Smooth muscle cell (in vitro differentiated cells): Measurements from ENCODE around the gene PVALEF. TPM values are rescaled to one million over a fixed set of nuclear protein-coding genes. Genes with fewer than 3 reads are reported as not detected.

Experiments
- DNase-seq: peaks from one replicate; lab custom pipeline; 2025; ENCODE audit not compliant: unreplicated experiment; lab: John Stamatoyannopoulos, UW
- H2AFZ ChIP-seq: fragments of 200-600 bp; sonication (generic); 2 replicates; pipeline ENCODE4 v1.6.0; 2016; ENCODE audit warnings: antibody characterized with exemption, low read depth, mild to moderate bottlenecking
- H3F3A ChIP-seq: fragments of 200-600 bp; sonication (generic); 2 replicates; pipeline ENCODE4 v1.6.0; 2017; ENCODE audit warnings: antibody characterized with exemption, low read depth
- H3K27ac ChIP-seq: fragments of 200-600 bp; sonication (generic); 2 replicates; pipeline ENCODE4 v1.5.1; 2016; ENCODE audit warnings: low read depth, mild to moderate bottlenecking
- H3K27me3 ChIP-seq: fragments of 200-600 bp; sonication (generic); 2 replicates; pipeline ENCODE4 v1.6.1; 2016; ENCODE audit warnings: low read depth, mild to moderate bottlenecking
- H3K36me3 ChIP-seq: fragments of 200-600 bp; sonication (generic); 2 replicates; pipeline ENCODE4 v1.5.1; 2016; ENCODE audit warnings: low read depth
- H3K4me1 ChIP-seq: fragments of 200-600 bp; sonication (generic); 2 replicates; pipeline ENCODE4 v1.5.1; 2016; ENCODE audit warnings: low read depth
- H3K4me2 ChIP-seq: fragments of 200-600 bp; sonication (generic); 2 replicates; pipeline ENCODE4 v1.6.0; 2016; ENCODE audit warnings: mild to moderate bottlenecking
- H3K4me3 ChIP-seq: fragments of 200-600 bp; sonication (generic); 2 replicates; pipeline ENCODE4 v1.5.1; 2016; ENCODE audit warnings: mild to moderate bottlenecking
- H3K79me2 ChIP-seq: fragments of 200-600 bp; sonication (generic); 2 replicates; pipeline ENCODE4 v1.6.0; 2016; ENCODE audit warnings: low read depth, mild to moderate bottlenecking
- H3K9ac ChIP-seq: fragments of 200-600 bp; sonication (generic); 2 replicates; pipeline ENCODE4 v1.6.0; 2016; ENCODE audit warnings: low read depth
- H3K9me3 ChIP-seq: fragments of 200-600 bp; sonication (generic); replicated peaks from 2 replicates; pipeline ENCODE4 v1.5.1; 2016; ENCODE audit warnings: low read depth
- H4K20me1 ChIP-seq: fragments of 200-600 bp; sonication (generic); 2 replicates; pipeline ENCODE4 v1.6.0; 2016; ENCODE audit warnings: low read depth
- CTCF ChIP-seq: fragments of 200-600 bp; sonication (generic); IDR thresholded peaks from 2 replicates; pipeline ENCODE4 v1.5.1; 2017; ENCODE audit warnings: borderline replicate concordance, mild to moderate bottlenecking, antibody characterized with exemption; ENCODE audit not compliant: insufficient read depth, poor library complexity, severe bottlenecking
- WGBS: methylation state at CpG from one replicate; pipeline ENCODE4 v1.1.7; 2016; ENCODE audit warnings: low lambda C conversion rate; 5-methylcytosine and 5-hydroxymethylcytosine counted together
- polyA plus RNA-seq: library from polyadenylated mRNA; unstranded; fragments of >200 nt; fragmentation: Nextera tagmentation; extraction: Ambion mirVana; gene quantifications from 2 replicates; pipeline ENCODE4 v1.2.1, GENCODE V29; 2016
- total RNA-seq: library from RNA; depleted of rRNA; stranded (reverse); fragments of >200 nt; gene quantifications from 2 replicates; pipeline ENCODE4 v1.2.3, GENCODE V29; 2014

The PVALEF gene
- total and polyA plus RNA-seq, 2 experiments from 2014 or later: not detected

GRCh38 chr17:81169870-81170309 is 4.6 kb downstream of the PVALEF start:
- no peak for TF ChIP-seq CTCF

GRCh38 chr17:81170727-81171494 is 5.6 kb downstream of the PVALEF start:
- no peak overlapping the region for H3K4me3 ChIP-seq
- peaks cover 6% of the 10 kb centered on the region for H3K9me3 ChIP-seq
- no peaks in the 10 kb centered on the region for H4K20me1 ChIP-seq
- H3K27me3 ChIP-seq: peaks cover 14% of the 10 kb centered on the region
- no peak for TF ChIP-seq CTCF
- no peak for DNase-seq
- no peak overlapping the region for H3K27ac ChIP-seq
- H3K4me2 ChIP-seq: no peak overlapping the region
- H3K36me3 ChIP-seq: no peaks in the 10 kb centered on the region
- no peaks in the 10 kb centered on the region for H3K79me2 ChIP-seq
- 94% methylated on average over 12 of the region's 15 CpGs for WGBS
- H3K9ac ChIP-seq: no peak overlapping the region
- no peaks in the 10 kb centered on the region for H3F3A ChIP-seq
- no peak overlapping the region for H2AFZ ChIP-seq
- H3K4me1 ChIP-seq: no peaks in the 10 kb centered on the region

More at GRCh38 chr17:81169870-81170309, 4.6 kb downstream of the PVALEF start:
- Histone ChIP-seq H2AFZ (no peak overlapping the region), H3K27ac (no peak overlapping the region), H3K9ac (no peak overlapping the region), H3F3A (no peaks in the 10 kb centered on the region), H3K79me2 (no peaks in the 10 kb centered on the region), H3K4me2 (no peak overlapping the region), H3K27me3 (peaks cover 19% of the 10 kb centered on the region), H3K36me3 (no peaks in the 10 kb centered on the region), H3K4me1 (no peaks in the 10 kb centered on the region), H3K4me3 (no peak overlapping the region), H3K9me3 (no peaks in the 10 kb centered on the region), H4K20me1 (no peaks in the 10 kb centered on the region)
- 100% methylated on average over 3 of the region's 3 CpGs for WGBS
- DNase-seq: no peak

GRCh38 chr17:81171941-81172340 is 6.6 kb downstream of the PVALEF start:
- no peaks in the 10 kb centered on the region for H4K20me1 ChIP-seq
- H3F3A ChIP-seq: no peaks in the 10 kb centered on the region
- H3K9ac ChIP-seq: no peak overlapping the region
- H3K4me3 ChIP-seq: no peak overlapping the region
- DNase-seq: no peak
- no peaks in the 10 kb centered on the region for H3K79me2 ChIP-seq
- peaks cover 6% of the 10 kb centered on the region for H3K9me3 ChIP-seq
- H2AFZ ChIP-seq: no peak overlapping the region
- H3K27ac ChIP-seq: no peak overlapping the region
- no peaks in the 10 kb centered on the region for H3K36me3 ChIP-seq
- H3K27me3 ChIP-seq: peaks cover 9% of the 10 kb centered on the region
- no peak overlapping the region for H3K4me2 ChIP-seq
- 90% methylated on average over 8 of the region's 8 CpGs for WGBS
- no peaks in the 10 kb centered on the region for H3K4me1 ChIP-seq
- no peak for TF ChIP-seq CTCF
